Transverse colon (tissue), 4 donors: Measurements from ENCODE around the gene NECTIN1.

Source experiments
- CTCF ChIP-seq, 5 experiments: fragments of 200-600 bp in 3 of 5; fragments of 450-650 bp in 2 of 5; sonication (generic) in 3 of 5; IDR thresholded peaks; 1 replicate in 2 of 5; 2 replicates in 3 of 5; pipeline ENCODE4 v1.5.1; 2016 to 2017; ENCODE audit warnings: antibody characterized with exemption in 5 of 5, inconsistent platforms in 3 of 5, mild to moderate bottlenecking in 2 of 5, moderate library complexity in 1 of 5
- EP300 ChIP-seq: sonication (generic); formaldehyde crosslinking; IDR thresholded peaks from one replicate; pipeline ENCODE4 v1.6.1; 2017; ENCODE audit warnings: antibody characterized with exemption, low read depth
- POLR2A ChIP-seq: fragments of 450-650 bp; IDR thresholded peaks from one replicate; pipeline ENCODE4 v1.6.1; 2016; ENCODE audit warnings: antibody characterized with exemption, mild to moderate bottlenecking, moderate library complexity
- POLR2AphosphoS5 ChIP-seq, 3 donors: sonication (generic); formaldehyde crosslinking; IDR thresholded peaks; one replicate each; pipeline ENCODE4 v1.6.1; 2016; ENCODE audit warnings: antibody characterized with exemption in 3 of 3

DNA sequence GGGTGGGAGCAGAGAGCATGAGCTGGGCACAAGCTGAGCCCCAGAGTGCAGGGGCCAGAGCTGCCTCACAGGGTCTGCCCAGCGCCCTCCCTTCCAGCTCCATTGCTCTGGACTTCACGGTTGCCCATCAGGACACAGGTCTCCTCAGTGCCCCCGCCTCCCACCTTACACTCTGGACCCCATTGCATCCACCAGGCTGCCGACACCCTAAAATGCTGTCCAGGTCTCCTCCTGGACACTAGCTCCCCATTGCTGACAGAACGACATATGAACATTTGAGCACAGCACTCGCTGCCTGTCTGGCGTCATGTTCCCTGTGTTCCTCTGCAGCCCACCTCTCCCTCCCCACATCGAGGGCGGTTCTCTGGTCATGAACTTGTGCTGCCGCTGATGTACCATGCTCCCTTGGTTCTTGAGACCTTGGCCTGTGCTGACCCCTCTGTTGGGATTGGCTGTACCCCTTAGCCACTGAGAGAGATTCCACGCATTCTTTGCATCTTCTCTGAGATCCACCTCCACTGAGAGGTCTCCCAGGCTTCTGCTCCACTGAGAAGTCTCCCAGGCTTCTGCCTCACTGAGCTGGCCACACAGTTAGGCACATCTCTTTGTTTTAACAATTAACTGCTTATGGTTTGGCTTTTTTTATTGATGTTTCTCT lies 34.2 kb upstream of the NECTIN1 start:
- no peak for TF ChIP-seq CTCF (IDR thresholded peaks at IDR 0.05)
- no peak for TF ChIP-seq EP300
- no peak for TF ChIP-seq POLR2A
- TF ChIP-seq POLR2AphosphoS5 (IDR thresholded peaks at IDR 0.05) = no peak
